GM12878 (cell line): ENCODE measurements around the gene ZSCAN18. TPM values are rescaled to one million over a fixed set of nuclear protein-coding genes. Genes with fewer than 3 reads are reported as not detected.
A peak's percentile ranks its signal among the peaks of the same experiment; 100 is the strongest.

ENCODE experiments used
- ATAC-seq: fragments of 200-7000 bp; cut with Tn5 transposase; 3 replicates; pipeline ENCODE4 v1.9.1; 2020; ENCODE audit warnings: mild to moderate bottlenecking, moderate library complexity
- BruUV-seq: library from RNA; stranded (reverse); fragments of 400-500 nt; replicated peaks from 2 replicates; lab custom pipeline; 2021; lab: Mats Ljungman, UMichigan
- CTCF ChIA-PET: fragments of 300-600 bp; sonication (Branson Sonifier 250); formaldehyde crosslinking; extraction: SDS; loops from one replicate; lab custom pipeline; 2021; ENCODE audit warnings: inconsistent platforms; lab: Yijun Ruan, JAX
- POLR2A ChIA-PET: fragments of 350-600 bp; formaldehyde crosslinking; extraction: SDS; loops from one replicate; lab custom pipeline; 2021; ENCODE audit warnings: inconsistent platforms; lab: Charles Lee
- RAD21 ChIA-PET: fragments of 300-600 bp; sonication (Branson Sonifier 250); formaldehyde crosslinking; loops from one replicate; lab custom pipeline; 2023; ENCODE audit warnings: antibody characterized with exemption; ENCODE audit not compliant: unreplicated experiment; lab: Charles Lee
- SMC1A ChIA-PET: fragments of 300-600 bp; sonication (Branson Sonifier 250); formaldehyde crosslinking; loops from one replicate; lab custom pipeline; 2023; ENCODE audit not compliant: unreplicated experiment, uncharacterized antibody; lab: Charles Lee
- DNase-seq: peaks from one replicate; pipeline ENCODE4 v3.0.0-alpha.2; 2011; ENCODE audit warnings: low read depth, low spot score
- FAIRE-seq: peaks from 3 replicates; lab custom pipeline; 2011; peaks lifted over from hg19 to GRCh38; lab: Jason Lieb, UNC
- H2AFZ ChIP-seq: 2 replicates; pipeline ENCODE4 v1.6.0; 2011; ENCODE audit warnings: low read depth, low read length, control low read depth; ENCODE audit not compliant: control insufficient read depth
- H3K27ac ChIP-seq: 2 replicates; pipeline ENCODE4 v1.5.1; 2011; ENCODE audit warnings: control low read depth; ENCODE audit not compliant: control insufficient read depth, insufficient read depth
- H3K27me3 ChIP-seq, 2 experiments: replicated peaks in 1 of 2; 2 replicates each; pipeline versions ENCODE4 v1.6.0 to v1.6.1; 2011; ENCODE audit warnings: low read length in 1 of 2; ENCODE audit not compliant: control insufficient read depth in 2 of 2, insufficient read depth in 2 of 2
- H3K36me3 ChIP-seq, 2 experiments: 2 replicates each; pipeline ENCODE4 v1.5.1; 2011; ENCODE audit warnings: low read length in 1 of 2; ENCODE audit not compliant: control insufficient read depth in 2 of 2, insufficient read depth in 2 of 2
- H3K4me1 ChIP-seq: 2 replicates; pipeline ENCODE4 v1.6.1; 2011; ENCODE audit warnings: mild to moderate bottlenecking, low read length, moderate library complexity, mixed read lengths; ENCODE audit not compliant: control insufficient read depth, insufficient read depth
- H3K4me2 ChIP-seq: 2 replicates; pipeline ENCODE4 v1.6.0; 2011; ENCODE audit warnings: control low read depth; ENCODE audit not compliant: control insufficient read depth, insufficient read depth
- H3K4me3 ChIP-seq: fragments of 200-600 bp; sonication (generic); 2 replicates; pipeline ENCODE4 v1.5.1; 2016
- H3K79me2 ChIP-seq: 2 replicates; pipeline ENCODE4 v1.6.0; 2011; ENCODE audit warnings: low read length; ENCODE audit not compliant: control insufficient read depth, insufficient read depth
- H3K9ac ChIP-seq: 2 replicates; pipeline ENCODE4 v1.8.0; 2011; ENCODE audit warnings: low read length, control low read depth, mixed read lengths; ENCODE audit not compliant: control insufficient read depth, insufficient read depth
- H3K9me3 ChIP-seq: replicated peaks from 3 replicates; pipeline ENCODE4 v1.5.1; 2011; ENCODE audit warnings: mild to moderate bottlenecking, low read length; ENCODE audit not compliant: control insufficient read depth, insufficient read depth
- H4K20me1 ChIP-seq: 2 replicates; pipeline ENCODE4 v1.6.0; 2011; ENCODE audit not compliant: control insufficient read depth, insufficient read depth
- CBX5 ChIP-seq: sonication (generic); IDR thresholded peaks from 2 replicates; pipeline ENCODE4 v1.6.1; 2016; ENCODE audit warnings: low read depth, moderate library complexity, mild to moderate bottlenecking, inconsistent platforms
- IKZF2 ChIP-seq, 2 experiments: fragments of 450-650 bp; IDR thresholded peaks; 2 replicates each; pipeline ENCODE4 v1.6.1; 2017; ENCODE audit warnings: mild to moderate bottlenecking in 2 of 2, moderate library complexity in 2 of 2
- whole genome bisulfite sequencing: methylation state at CpG from one replicate; pipeline ENCODE4 v1.1.6; 2016; ENCODE audit warnings: low lambda C conversion rate; ENCODE audit not compliant: insufficient replicate concordance, insufficient coverage; ENCODE audit errors: missing lambda C conversion rate; 5-methylcytosine and 5-hydroxymethylcytosine counted together
- in situ Hi-C: fragments of 300-500 bp; cut with MboI; formaldehyde crosslinking; loops from 9 replicates; pipeline ENCODE4 v1.14.3; 2018; ENCODE audit warnings: mixed read lengths
- intact Hi-C: fragments of 100-400 bp; cut with micrococcal nuclease; formaldehyde crosslinking; loops from one replicate; pipeline ENCODE4 v1.14.2; 2022; ENCODE audit not compliant: unreplicated experiment
- polyA plus RNA-seq, 11 experiments: library from polyadenylated mRNA; depleted of rRNA in 4 of 11; unstranded in 6 of 11; stranded (reverse) in 5 of 11; fragments of >200 nt; fragmentation: Nextera tagmentation in 4 of 11; fragmentation: Illumina TruSeq in 1 of 11; extraction: Ambion mirVana in 4 of 11; extraction: Trizol in 1 of 11; gene quantifications; 1 replicate in 1 of 11; 2 replicates in 10 of 11; pipeline versions ENCODE4 v1.2.1 to v1.2.3, GENCODE V29; 2011 to 2016; ENCODE audit warnings: inconsistent platforms in 2 of 11, missing spikeins in 2 of 11, low read depth in 1 of 11
- total RNA-seq, 4 experiments: library from RNA; depleted of rRNA in 3 of 4; stranded (reverse); fragments of >200 nt in 3 of 4; fragmentation: Illumina TruSeq in 1 of 4; extraction: Trizol in 1 of 4; gene quantifications; 2 replicates each; pipeline versions ENCODE4 v1.2.1 to v1.2.3, GENCODE V29; 2013 to 2021
- TF ChIP-seq, protein P1 (sequence below): fragments of 150-350 bp; IDR thresholded peaks from 2 replicates; pipeline ENCODE4 v1.6.1; 2016; ENCODE audit warnings: low read depth, low read length

ZSCAN18 gene
- total and polyA plus RNA-seq, 10 of the 15 experiments (the other 5 are each of a cell fraction or from before 2014, with no cell fraction given), result 0.64 TPM; not detected in 8

DNA sequence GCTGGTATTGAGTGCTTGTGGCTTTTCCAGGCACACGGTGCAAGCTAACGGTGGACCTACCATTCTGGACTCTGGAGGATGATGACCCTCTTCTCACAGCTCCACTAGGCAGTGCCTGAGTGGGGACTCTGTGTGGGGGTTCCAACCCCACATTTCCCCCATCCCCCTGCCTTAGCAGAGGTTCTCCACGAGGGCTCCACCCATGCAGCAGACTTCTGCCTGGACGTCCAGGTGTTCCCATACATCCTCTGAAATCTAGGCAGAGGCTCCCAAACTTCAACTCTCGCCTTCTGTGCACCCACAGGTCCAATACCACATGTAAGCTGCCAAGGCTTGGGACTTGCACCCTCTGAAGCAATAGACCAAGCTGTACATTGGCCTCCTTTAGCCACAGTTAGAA, 25.3 kb upstream of the ZSCAN18 start:
- DNase-seq, result no peak
- Histone ChIP-seq H3K4me1 (no peaks in the 10 kb centered on the region), H3K36me3 (no peaks in the 10 kb centered on the region), H3K9me3 (peaks cover 26% of the 10 kb centered on the region), H2AFZ (no peak overlapping the region), H3K9ac (no peak overlapping the region), H3K79me2 (no peaks in the 10 kb centered on the region), H3K27me3 (no peaks in the 10 kb centered on the region), H3K4me3 (no peak overlapping the region), H3K4me2 (no peak overlapping the region), H3K27ac (no peak overlapping the region)
- intact Hi-C loops, result no loop called here
- no peak for FAIRE-seq
- SMC1A ChIA-PET, result no interaction called here
- CTCF ChIA-PET, result no interaction called here
- TF ChIP-seq CBX5 (peak; percentile 48; the same call in 1 of the 2 replicates), IKZF2 (IDR thresholded peaks at IDR 0.05) (no peak)
- TF ChIP-seq, protein P1, sequence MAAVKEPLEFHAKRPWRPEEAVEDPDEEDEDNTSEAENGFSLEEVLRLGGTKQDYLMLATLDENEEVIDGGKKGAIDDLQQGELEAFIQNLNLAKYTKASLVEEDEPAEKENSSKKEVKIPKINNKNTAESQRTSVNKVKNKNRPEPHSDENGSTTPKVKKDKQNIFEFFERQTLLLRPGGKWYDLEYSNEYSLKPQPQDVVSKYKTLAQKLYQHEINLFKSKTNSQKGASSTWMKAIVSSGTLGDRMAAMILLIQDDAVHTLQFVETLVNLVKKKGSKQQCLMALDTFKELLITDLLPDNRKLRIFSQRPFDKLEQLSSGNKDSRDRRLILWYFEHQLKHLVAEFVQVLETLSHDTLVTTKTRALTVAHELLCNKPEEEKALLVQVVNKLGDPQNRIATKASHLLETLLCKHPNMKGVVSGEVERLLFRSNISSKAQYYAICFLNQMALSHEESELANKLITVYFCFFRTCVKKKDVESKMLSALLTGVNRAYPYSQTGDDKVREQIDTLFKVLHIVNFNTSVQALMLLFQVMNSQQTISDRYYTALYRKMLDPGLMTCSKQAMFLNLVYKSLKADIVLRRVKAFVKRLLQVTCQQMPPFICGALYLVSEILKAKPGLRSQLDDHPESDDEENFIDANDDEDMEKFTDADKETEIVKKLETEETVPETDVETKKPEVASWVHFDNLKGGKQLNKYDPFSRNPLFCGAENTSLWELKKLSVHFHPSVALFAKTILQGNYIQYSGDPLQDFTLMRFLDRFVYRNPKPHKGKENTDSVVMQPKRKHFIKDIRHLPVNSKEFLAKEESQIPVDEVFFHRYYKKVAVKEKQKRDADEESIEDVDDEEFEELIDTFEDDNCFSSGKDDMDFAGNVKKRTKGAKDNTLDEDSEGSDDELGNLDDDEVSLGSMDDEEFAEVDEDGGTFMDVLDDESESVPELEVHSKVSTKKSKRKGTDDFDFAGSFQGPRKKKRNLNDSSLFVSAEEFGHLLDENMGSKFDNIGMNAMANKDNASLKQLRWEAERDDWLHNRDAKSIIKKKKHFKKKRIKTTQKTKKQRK, result no peak
- TF ChIP-seq, all 136 proteins: peak for 1
- WGBS, result 26% methylated on average over 5 of the region's 5 CpGs
- no TSS peak for BruUV-seq
- ChIA-PET POLR2A (no interaction called here), RAD21 (no interaction called here)
- ATAC-seq, result no peak
- in situ Hi-C loops, result no loop called here
- no peaks in the 10 kb centered on the region for H4K20me1 ChIP-seq
